HEK293 (cell line): ENCODE data around the gene ECT2.

ENCODE experiments used
- YY1 ChIP-seq: fragments of 450-650 bp; formaldehyde crosslinking; IDR thresholded peaks from 2 replicates; pipeline ENCODE4 v1.5.1; 2018; ENCODE audit warnings: missing biosample characterization, missing genetic modification characterization
- ZFHX2 ChIP-seq: fragments of 450-650 bp; formaldehyde crosslinking; conservative IDR thresholded peaks from 2 replicates; pipeline ENCODE4 v1.5.1; 2016; ENCODE audit warnings: missing biosample characterization, missing genetic modification characterization
- ZNF155 ChIP-seq: fragments of 450-650 bp; formaldehyde crosslinking; IDR thresholded peaks from 2 replicates; pipeline ENCODE4 v1.5.1; 2016; ENCODE audit warnings: missing biosample characterization, missing genetic modification characterization
- ZNF292 ChIP-seq: fragments of 450-650 bp; formaldehyde crosslinking; IDR thresholded peaks from 2 replicates; pipeline ENCODE4 v1.5.1; 2016; ENCODE audit warnings: low read depth, missing biosample characterization, missing genetic modification characterization, borderline replicate concordance
- ZNF701 ChIP-seq: fragments of 450-650 bp; formaldehyde crosslinking; IDR thresholded peaks from 2 replicates; pipeline ENCODE4 v1.5.1; 2016; ENCODE audit warnings: missing biosample characterization, missing genetic modification characterization
- TF ChIP-seq, protein P1 (sequence below): fragments of 450-650 bp; formaldehyde crosslinking; IDR thresholded peaks from 2 replicates; pipeline ENCODE4 v1.5.1; 2016; ENCODE audit warnings: missing biosample characterization, missing genetic modification characterization
- TF ChIP-seq, protein P2 (sequence below): fragments of 450-650 bp; formaldehyde crosslinking; IDR thresholded peaks from 2 replicates; pipeline ENCODE4 v1.5.1; 2016; ENCODE audit warnings: missing biosample characterization, missing genetic modification characterization
- TF ChIP-seq, protein P3 (sequence below): fragments of 450-650 bp; formaldehyde crosslinking; IDR thresholded peaks from 2 replicates; pipeline ENCODE4 v1.5.1; 2016; ENCODE audit warnings: missing biosample characterization, missing genetic modification characterization
- TF ChIP-seq, protein P4 (sequence below): fragments of 450-650 bp; formaldehyde crosslinking; IDR thresholded peaks from 2 replicates; pipeline ENCODE4 v1.5.1; 2016; ENCODE audit warnings: missing biosample characterization, missing genetic modification characterization

DNA sequence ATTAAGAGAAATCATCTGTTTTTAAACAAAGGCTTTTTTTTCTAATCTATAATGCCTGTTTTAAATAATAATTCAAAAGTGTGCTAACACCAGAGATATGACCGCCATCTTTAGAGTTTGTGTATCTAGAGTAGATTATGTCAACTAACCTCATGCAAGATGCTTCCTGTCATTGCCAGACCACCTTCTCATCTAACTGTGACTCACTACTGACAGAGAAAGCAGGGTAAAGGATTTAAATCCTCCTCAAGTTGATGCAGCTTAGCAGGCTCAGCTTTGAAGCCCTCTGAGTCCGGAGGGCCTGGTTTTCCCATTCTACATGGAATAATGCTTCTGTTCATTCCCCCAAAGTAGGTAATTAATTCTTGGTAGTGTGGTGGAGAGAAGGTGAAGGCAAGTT, 108.5 kb downstream of the ECT2 start:
- TF ChIP-seq, protein P1, sequence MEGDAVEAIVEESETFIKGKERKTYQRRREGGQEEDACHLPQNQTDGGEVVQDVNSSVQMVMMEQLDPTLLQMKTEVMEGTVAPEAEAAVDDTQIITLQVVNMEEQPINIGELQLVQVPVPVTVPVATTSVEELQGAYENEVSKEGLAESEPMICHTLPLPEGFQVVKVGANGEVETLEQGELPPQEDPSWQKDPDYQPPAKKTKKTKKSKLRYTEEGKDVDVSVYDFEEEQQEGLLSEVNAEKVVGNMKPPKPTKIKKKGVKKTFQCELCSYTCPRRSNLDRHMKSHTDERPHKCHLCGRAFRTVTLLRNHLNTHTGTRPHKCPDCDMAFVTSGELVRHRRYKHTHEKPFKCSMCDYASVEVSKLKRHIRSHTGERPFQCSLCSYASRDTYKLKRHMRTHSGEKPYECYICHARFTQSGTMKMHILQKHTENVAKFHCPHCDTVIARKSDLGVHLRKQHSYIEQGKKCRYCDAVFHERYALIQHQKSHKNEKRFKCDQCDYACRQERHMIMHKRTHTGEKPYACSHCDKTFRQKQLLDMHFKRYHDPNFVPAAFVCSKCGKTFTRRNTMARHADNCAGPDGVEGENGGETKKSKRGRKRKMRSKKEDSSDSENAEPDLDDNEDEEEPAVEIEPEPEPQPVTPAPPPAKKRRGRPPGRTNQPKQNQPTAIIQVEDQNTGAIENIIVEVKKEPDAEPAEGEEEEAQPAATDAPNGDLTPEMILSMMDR (tag by site-specific recombination): no peak
- TF ChIP-seq, protein P2, sequence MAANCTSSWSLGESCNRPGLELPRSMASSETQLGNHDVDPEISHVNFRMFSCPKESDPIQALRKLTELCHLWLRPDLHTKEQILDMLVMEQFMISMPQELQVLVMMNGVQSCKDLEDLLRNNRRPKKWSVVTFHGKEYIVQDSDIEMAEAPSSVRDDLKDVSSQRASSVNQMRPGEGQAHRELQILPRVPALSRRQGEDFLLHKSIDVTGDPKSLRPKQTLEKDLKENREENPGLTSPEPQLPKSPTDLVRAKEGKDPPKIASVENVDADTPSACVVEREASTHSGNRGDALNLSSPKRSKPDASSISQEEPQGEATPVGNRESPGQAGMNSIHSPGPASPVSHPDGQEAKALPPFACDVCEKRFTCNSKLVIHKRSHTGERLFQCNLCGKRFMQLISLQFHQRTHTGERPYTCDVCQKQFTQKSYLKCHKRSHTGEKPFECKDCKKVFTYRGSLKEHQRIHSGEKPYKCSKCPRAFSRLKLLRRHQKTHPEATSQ (tag by site-specific recombination): no peak
- TF ChIP-seq, protein P3, sequence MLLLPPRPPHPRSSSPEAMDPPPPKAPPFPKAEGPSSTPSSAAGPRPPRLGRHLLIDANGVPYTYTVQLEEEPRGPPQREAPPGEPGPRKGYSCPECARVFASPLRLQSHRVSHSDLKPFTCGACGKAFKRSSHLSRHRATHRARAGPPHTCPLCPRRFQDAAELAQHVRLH (tag by site-specific recombination): no peak
- TF ChIP-seq ZFHX2 (tag by site-specific recombination) (no peak), YY1 (tag by site-specific recombination) (no peak), ZNF701 (no peak), ZNF155 (no peak), ZNF292 (tag by site-specific recombination) (no peak)
- TF ChIP-seq, protein P4, sequence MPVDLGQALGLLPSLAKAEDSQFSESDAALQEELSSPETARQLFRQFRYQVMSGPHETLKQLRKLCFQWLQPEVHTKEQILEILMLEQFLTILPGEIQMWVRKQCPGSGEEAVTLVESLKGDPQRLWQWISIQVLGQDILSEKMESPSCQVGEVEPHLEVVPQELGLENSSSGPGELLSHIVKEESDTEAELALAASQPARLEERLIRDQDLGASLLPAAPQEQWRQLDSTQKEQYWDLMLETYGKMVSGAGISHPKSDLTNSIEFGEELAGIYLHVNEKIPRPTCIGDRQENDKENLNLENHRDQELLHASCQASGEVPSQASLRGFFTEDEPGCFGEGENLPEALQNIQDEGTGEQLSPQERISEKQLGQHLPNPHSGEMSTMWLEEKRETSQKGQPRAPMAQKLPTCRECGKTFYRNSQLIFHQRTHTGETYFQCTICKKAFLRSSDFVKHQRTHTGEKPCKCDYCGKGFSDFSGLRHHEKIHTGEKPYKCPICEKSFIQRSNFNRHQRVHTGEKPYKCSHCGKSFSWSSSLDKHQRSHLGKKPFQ (tag by site-specific recombination): no peak
